NCI-H2196 (cell line): Measurements from ENCODE around the gene OR4A16.

Experiments
- DNase-seq: peaks from one replicate; lab custom pipeline; 2025; ENCODE audit not compliant: unreplicated experiment; lab: John Stamatoyannopoulos, UW

OR4A16 gene

DNA sequence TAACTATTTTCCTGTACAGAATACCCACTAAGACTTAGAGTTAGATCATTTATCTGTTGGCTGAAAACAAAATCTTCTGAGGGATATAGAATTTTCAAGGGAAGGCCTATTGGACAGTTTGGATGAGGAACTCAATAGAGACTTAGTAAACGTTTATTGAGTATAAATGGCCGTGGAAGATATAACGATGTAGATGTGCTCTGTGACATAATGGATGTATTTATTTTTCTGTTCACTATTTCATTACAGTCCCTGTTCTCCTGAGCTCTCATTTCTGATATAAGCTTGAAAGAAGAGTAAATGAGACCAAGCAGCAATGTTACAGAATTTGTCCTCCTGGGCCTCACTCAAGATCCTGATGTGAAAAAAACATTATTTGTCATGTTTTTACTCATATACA is at the start of gene OR4A16:
TSS of gene OR4A16 (plus strand) at position 301 of the 400 bp plus-strand sequence. CDS start at position 301, 0 bp downstream.
- no peak for DNase-seq

GRCh38 chr11:55324500-55324899 is 18.5 kb upstream of the OR4A16 start:
- no peak for DNase-seq

DNA sequence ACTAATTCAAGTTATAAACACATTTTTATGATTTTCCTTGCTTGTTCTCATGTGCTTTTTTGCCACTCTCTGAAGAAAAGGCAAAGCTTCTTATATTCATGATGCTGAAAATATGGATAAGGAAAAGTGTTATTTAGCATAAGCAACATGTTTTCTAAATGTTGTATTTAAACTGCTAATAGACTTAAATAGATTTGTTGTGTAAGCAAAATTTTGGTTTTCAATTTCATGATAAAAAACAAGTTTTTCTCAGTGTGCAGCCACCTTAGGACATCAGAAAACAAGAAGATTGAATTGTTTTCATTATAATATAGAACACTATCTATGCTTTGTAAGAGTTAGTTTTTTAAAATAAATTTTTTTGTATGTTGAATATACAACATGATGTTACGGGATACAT is 2.3 kb downstream of the OR4A16 start:
- no peak for DNase-seq

DNA sequence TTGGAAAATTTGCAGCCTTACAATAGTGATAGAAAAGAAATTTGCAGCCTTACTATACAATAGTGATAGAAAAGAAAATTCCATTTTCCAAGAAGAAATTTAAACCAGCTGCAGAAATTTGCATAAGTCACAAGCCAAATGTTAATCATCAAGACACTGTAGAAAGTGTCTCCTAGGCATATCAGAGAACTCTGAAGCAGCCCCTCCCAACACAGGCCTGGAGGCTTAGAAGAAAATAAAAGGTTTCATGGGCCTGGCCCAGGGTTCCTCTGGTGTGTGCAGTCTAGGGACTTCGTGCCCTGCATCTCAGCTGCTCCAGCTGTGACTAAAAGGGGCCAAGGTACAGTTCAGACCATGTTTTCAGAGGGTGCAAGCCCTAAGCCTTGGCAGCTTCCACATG is 6.0 kb downstream of the OR4A16 start:
- no peak for DNase-seq

GRCh38 chr11:55357560-55358184 is 14.7 kb downstream of the OR4A16 start:
- no peak for DNase-seq

DNA sequence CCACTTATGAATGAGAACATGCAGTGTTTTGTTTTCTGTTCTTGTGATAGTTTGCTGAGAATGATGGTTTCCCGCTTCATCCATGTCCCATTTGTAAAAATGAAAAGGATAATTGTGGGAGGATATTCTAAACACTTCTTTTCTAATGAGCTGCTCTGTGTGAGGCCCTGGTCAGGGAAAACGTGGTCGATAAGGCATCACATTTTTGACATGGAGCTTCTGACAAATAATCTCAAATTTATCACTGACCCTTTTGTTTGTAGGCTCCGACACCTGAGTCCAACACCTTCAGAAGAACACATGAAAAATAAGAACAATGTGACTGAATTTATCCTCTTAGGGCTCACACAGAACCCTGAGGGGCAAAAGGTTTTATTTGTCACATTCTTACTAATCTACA is 24.7 kb downstream of the OR4A16 start, which contains the start of gene OR4A15:
TSS of gene OR4A15 (plus strand) at position 301 of the 400 bp plus-strand sequence. CDS start at position 301, 0 bp downstream.
- no peak for DNase-seq
